HepG2 (cell line): ENCODE measurements around the gene BEGAIN. TPM values are rescaled to one million over a fixed set of nuclear protein-coding genes. Genes with fewer than 3 reads are reported as not detected.

Experiments
- ATAC-seq: fragments of 200-7000 bp; cut with Tn5 transposase; 3 replicates; pipeline ENCODE4 v1.9.1; 2020; ENCODE audit warnings: mild to moderate bottlenecking, moderate library complexity
- BruUV-seq: library from RNA; stranded (reverse); fragments of 400-500 nt; replicated peaks from 2 replicates; lab custom pipeline; 2021; lab: Mats Ljungman, UMichigan
- CTCF ChIA-PET: fragments of 300-600 bp; formaldehyde crosslinking; extraction: SDS; loops from one replicate; lab custom pipeline; 2021; ENCODE audit warnings: low total read pairs, inconsistent platforms, low intra/inter-chr PET ratio; lab: Yijun Ruan, JAX
- POLR2A ChIA-PET: fragments of 350-600 bp; sonication (Branson Sonifier 250); formaldehyde crosslinking; loops from one replicate; lab custom pipeline; 2020; ENCODE audit warnings: antibody characterized with exemption, inconsistent platforms; lab: Yijun Ruan, JAX
- DNase-seq: peaks from one replicate; pipeline ENCODE4 v3.0.0-alpha.2; 2015; ENCODE audit warnings: low spot score
- FAIRE-seq: peaks from 3 replicates; lab custom pipeline; 2011; peaks lifted over from hg19 to GRCh38; lab: Jason Lieb, UNC
- H2AFZ ChIP-seq: one replicate; pipeline ENCODE4 v1.6.1; 2011; ENCODE audit warnings: low read length, inconsistent platforms
- H3K27ac ChIP-seq: fragments of 300-600 bp; 3 replicates; pipeline ENCODE4 v1.8.0; 2011; ENCODE audit warnings: mixed run types, mild to moderate bottlenecking, mixed read lengths, low read length, inconsistent platforms; ENCODE audit not compliant: insufficient read depth; ENCODE audit errors: extremely low read length
- H3K27me3 ChIP-seq, 2 experiments: fragments of 200-600 bp in 1 of 2; 2 replicates in 1 of 2; 3 replicates in 1 of 2; pipeline versions ENCODE4 v1.6.0 to v1.8.0; 2011; ENCODE audit warnings: low read length in 2 of 2, mild to moderate bottlenecking in 2 of 2, moderate library complexity in 2 of 2, inconsistent platforms in 1 of 2; ENCODE audit not compliant: insufficient read depth in 2 of 2, control insufficient read depth in 1 of 2
- H3K36me3 ChIP-seq, 2 experiments: fragments of 200-600 bp in 1 of 2; replicated peaks in 1 of 2; 2 replicates in 1 of 2; 3 replicates in 1 of 2; pipeline versions ENCODE4 v1.5.1 to v1.8.0; 2011; ENCODE audit warnings: low read length in 2 of 2, inconsistent platforms in 1 of 2; ENCODE audit not compliant: insufficient read depth in 2 of 2, control insufficient read depth in 1 of 2
- H3K4me1 ChIP-seq: 2 replicates; pipeline ENCODE4 v1.5.1; 2012; ENCODE audit warnings: low read length, inconsistent platforms; ENCODE audit not compliant: insufficient read depth
- H3K4me2 ChIP-seq: 2 replicates; pipeline ENCODE4 v1.6.0; 2011; ENCODE audit warnings: low read depth, low read length, inconsistent platforms
- H3K4me3 ChIP-seq, 3 experiments: fragments of 200-600 bp in 1 of 3; sonication (generic), shearing (Covaris generic) in 1 of 3; replicated peaks in 1 of 3; 2 replicates each; pipeline ENCODE4 v1.5.1; 2011 to 2016; ENCODE audit warnings: low read length in 3 of 3, inconsistent platforms in 2 of 3, low read depth in 2 of 3, mild to moderate bottlenecking in 2 of 3, control low read depth in 1 of 3, mixed read lengths in 1 of 3; ENCODE audit not compliant: insufficient read depth in 1 of 3
- H3K79me2 ChIP-seq: one replicate; pipeline ENCODE4 v1.6.1; 2011; ENCODE audit warnings: low read length, inconsistent platforms; ENCODE audit not compliant: insufficient read depth
- H3K9ac ChIP-seq: 2 replicates; pipeline ENCODE4 v1.6.0; 2011; ENCODE audit warnings: mild to moderate bottlenecking, low read depth, low read length, inconsistent platforms; ENCODE audit not compliant: insufficient read depth
- H3K9me3 ChIP-seq: 2 replicates; pipeline ENCODE4 v1.5.1; 2012; ENCODE audit warnings: mild to moderate bottlenecking, low read length
- H4K20me1 ChIP-seq: 2 replicates; pipeline ENCODE4 v1.6.0; 2011; ENCODE audit warnings: inconsistent platforms, mild to moderate bottlenecking, low read length, moderate library complexity; ENCODE audit not compliant: insufficient read depth
- CSRNP2 ChIP-seq: sonication (generic); formaldehyde crosslinking; conservative IDR thresholded peaks from 2 replicates; pipeline ENCODE4 v1.8.0; 2022; ENCODE audit warnings: low read depth, missing genetic modification reagents
- HNRNPLL ChIP-seq: fragments of 200-400 bp; formaldehyde crosslinking; IDR thresholded peaks from 2 replicates; pipeline ENCODE4 v1.6.1; 2017; ENCODE audit warnings: mild to moderate bottlenecking, low read depth, low read length; ENCODE audit not compliant: poor library complexity, severe bottlenecking
- KAT8 ChIP-seq: IDR thresholded peaks from 2 replicates; pipeline ENCODE4 v1.6.1; 2016; ENCODE audit warnings: missing genetic modification reagents, missing compliant biosample characterization
- LBX2 ChIP-seq: sonication (generic); formaldehyde crosslinking; IDR thresholded peaks from 2 replicates; pipeline ENCODE4 v1.5.0; 2020; ENCODE audit warnings: missing genetic modification reagents, mild to moderate bottlenecking, borderline replicate concordance
- MEF2D ChIP-seq: sonication (generic); formaldehyde crosslinking; IDR thresholded peaks from 2 replicates; pipeline ENCODE4 v1.5.1; 2020; ENCODE audit warnings: mild to moderate bottlenecking, missing genetic modification reagents
- NCOR1 ChIP-seq: fragments of 200-600 bp; sonication (generic); IDR thresholded peaks from 2 replicates; pipeline ENCODE4 v1.7.0; 2017; ENCODE audit warnings: antibody characterized with exemption, low read length, borderline replicate concordance
- PPARG ChIP-seq: conservative IDR thresholded peaks from 2 replicates; pipeline ENCODE4 v1.6.1; 2016; ENCODE audit warnings: missing biosample characterization, missing genetic modification reagents
- RORA ChIP-seq: sonication (generic); formaldehyde crosslinking; IDR thresholded peaks from 2 replicates; pipeline ENCODE4 v1.5.0; 2020; ENCODE audit warnings: mild to moderate bottlenecking, missing genetic modification reagents, moderate library complexity
- SRY ChIP-seq: sonication (generic); formaldehyde crosslinking; IDR thresholded peaks from 2 replicates; pipeline ENCODE4 v1.8.0; 2022; ENCODE audit warnings: mild to moderate bottlenecking, missing genetic modification reagents
- TFDP2 ChIP-seq: sonication (generic); formaldehyde crosslinking; IDR thresholded peaks from 2 replicates; pipeline ENCODE4 v1.4.0; 2020; ENCODE audit warnings: missing genetic modification reagents
- XRCC5 ChIP-seq: fragments of 200-400 bp; formaldehyde crosslinking; optimal IDR thresholded peaks from 2 replicates; pipeline ENCODE3; 2017; ENCODE audit warnings: mild to moderate bottlenecking, low read length
- WGBS: methylation state at CpG from one replicate; pipeline ENCODE4 v1.1.6; 2017; ENCODE audit warnings: low lambda C conversion rate; 5-methylcytosine and 5-hydroxymethylcytosine counted together
- in situ Hi-C: cut with HindIII; loops from 2 replicates; pipeline ENCODE4 v1.10.0; 2017; ENCODE audit warnings: low pct_unique_long_range_greater_than_20kb; ENCODE audit not compliant: extremely low pct_ligation_motif_present
- intact Hi-C: fragments of 100-400 bp; cut with micrococcal nuclease; formaldehyde crosslinking; loops from one replicate; pipeline ENCODE4 v1.10.0; 2022; ENCODE audit not compliant: unreplicated experiment
- polyA plus RNA-seq, 8 experiments: library from polyadenylated mRNA; depleted of rRNA in 3 of 8; stranded (reverse) in 7 of 8; unstranded in 1 of 8; fragments of >200 nt; fragmentation: Illumina TruSeq in 4 of 8; extraction: Trizol in 4 of 8; gene quantifications; 2 replicates each; pipeline versions ENCODE4 v1.2.1 to v1.2.3, GENCODE V29; 2011 to 2016; ENCODE audit warnings: low read depth in 4 of 8, missing spikeins in 1 of 8, mixed read lengths in 1 of 8; ENCODE audit not compliant: insufficient read depth in 1 of 8
- total RNA-seq, 5 experiments: library from RNA; depleted of rRNA; stranded (reverse); fragments of >200 nt; fragmentation: Illumina TruSeq; extraction: Trizol; gene quantifications; 2 replicates each; pipeline ENCODE4 v1.2.3, GENCODE V29; 2016; ENCODE audit warnings: low read depth in 1 of 5

Gene BEGAIN
- total and polyA plus RNA-seq, 2 of the 13 experiments (the other 11 are each of a cell fraction or from before 2014, with no cell fraction given), result not detected

GRCh38 chr14:100540926-100541620 is 46.1 kb downstream of the BEGAIN start:
- in situ Hi-C loops, result no loop called here
- POLR2A ChIA-PET, result no interaction called here
- Histone ChIP-seq H3K4me3 (no peak overlapping the region), H3K9ac (no peak overlapping the region), H3K4me2 (no peak overlapping the region), H2AFZ (no peak overlapping the region), H3K36me3 (no peaks in the 10 kb centered on the region), H4K20me1 (no peaks in the 10 kb centered on the region), H3K79me2 (no peaks in the 10 kb centered on the region)
- CTCF ChIA-PET, result no interaction called here
- FAIRE-seq (no peak), DNase-seq (no peak), ATAC-seq (no peak)
- 50% methylated on average over 6 of the region's 18 CpGs for WGBS
- no peak for TF ChIP-seq SRY (CRISPR knock-in tag)
- peak; percentile 2 for TF ChIP-seq HNRNPLL
- TF ChIP-seq, all 625 proteins: peak for 1
- H3K9me3 ChIP-seq, result no peaks in the 10 kb centered on the region
- BruUV-seq, result no TSS peak
- no peak overlapping the region for H3K27ac ChIP-seq
- H3K4me1 ChIP-seq, result no peaks in the 10 kb centered on the region
- intact Hi-C loops, result no loop called here
- peaks cover 10 to 54% of the 10 kb centered on the region in 2 experiments for H3K27me3 ChIP-seq

DNA sequence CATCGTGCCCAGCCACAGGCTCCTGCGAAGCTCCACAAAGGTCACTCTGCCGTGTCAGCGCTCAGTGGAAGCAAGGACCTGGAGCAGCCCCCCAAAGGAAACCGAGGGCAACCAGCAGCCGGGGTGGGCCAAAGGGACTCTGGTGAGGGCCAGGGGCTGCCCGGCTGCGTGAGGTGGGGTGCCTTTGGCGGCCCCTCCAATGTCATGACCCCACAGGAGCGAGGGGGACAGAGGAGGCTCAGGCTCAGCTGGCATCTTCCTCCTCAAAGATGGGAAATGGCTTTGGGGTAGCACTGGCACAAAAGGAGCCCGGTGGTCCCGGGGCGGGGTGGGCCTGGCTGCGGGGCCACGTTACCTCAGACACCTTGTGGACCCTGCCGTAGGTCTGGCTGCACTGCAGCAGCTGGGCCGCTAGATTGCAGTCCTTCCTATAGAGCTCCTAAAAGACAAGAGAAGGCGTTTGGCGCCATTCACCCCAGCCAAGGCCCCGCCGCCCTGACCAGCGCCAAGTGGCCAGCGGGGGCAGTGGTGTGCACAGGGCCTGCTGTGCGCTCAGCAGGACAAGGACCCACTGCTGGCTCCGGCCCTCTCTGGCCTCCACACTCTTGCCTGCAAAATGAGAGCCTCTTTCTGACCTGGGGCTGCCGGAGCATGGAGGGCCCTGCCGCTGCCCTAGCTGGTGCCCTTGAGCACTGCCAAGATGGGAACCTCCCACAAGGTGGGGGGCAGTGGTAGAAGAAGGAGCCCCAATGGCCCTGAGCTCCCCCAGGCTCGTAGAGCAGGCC is 46.9 kb downstream of the BEGAIN start:
- Histone ChIP-seq H2AFZ (no peak overlapping the region), H3K4me1 (no peaks in the 10 kb centered on the region), H3K27me3 (peaks cover 8 to 51% of the 10 kb centered on the region in 2 experiments), H3K4me2 (no peak overlapping the region), H3K9ac (no peak overlapping the region), H3K36me3 (no peaks in the 10 kb centered on the region), H3K4me3 (no peak overlapping the region), H3K27ac (no peak overlapping the region), H3K79me2 (no peaks in the 10 kb centered on the region), H3K9me3 (no peaks in the 10 kb centered on the region), H4K20me1 (no peaks in the 10 kb centered on the region)
- ChIA-PET CTCF (no interaction called here), POLR2A (no interaction called here)
- intact Hi-C loops (no loop called here), in situ Hi-C loops (no loop called here)
- peak; percentile 90 for ATAC-seq
- WGBS, result 59% methylated on average over 10 of the region's 28 CpGs
- no peak for FAIRE-seq
- no TSS peak for BruUV-seq
- DNase-seq, result peak; percentile 31
- TF ChIP-seq KAT8 (CRISPR knock-in tag) (no peak), MEF2D (CRISPR knock-in tag) (no peak), NCOR1 (no peak), PPARG (CRISPR knock-in tag) (no peak), CSRNP2 (no peak), LBX2 (CRISPR knock-in tag) (no peak), RORA (no peak), XRCC5 (peak; percentile 73), TFDP2 (CRISPR knock-in tag) (0 out of 2 replicates have a peak, but pooled peaks have one; percentile 41)
